ENCODE data around the gene JARID2. TPM values are rescaled to one million over a fixed set of nuclear protein-coding genes. Genes with fewer than 3 reads are reported as not detected.
A peak's percentile ranks its signal among the peaks of the same experiment; 100 is the strongest.

Gene JARID2
- total and polyA plus RNA-seq, 2 of the 13 experiments (the other 11 are each of a cell fraction or from before 2014, with no cell fraction given) = 7.5 to 10.3 TPM

- TF ChIP-seq KIAA2018 (CRISPR knock-in tag; IDR thresholded peaks at IDR 0.05; ENCODE audit: borderline replicate concordance) (no peak), ZFP82 (CRISPR knock-in tag; IDR thresholded peaks at IDR 0.05; ENCODE audit: borderline replicate concordance) (no peak), NFYC (CRISPR knock-in tag; IDR thresholded peaks at IDR 0.05) (no peak), ZNF468 (CRISPR knock-in tag; IDR thresholded peaks at IDR 0.05) (no peak), ZNF577 (CRISPR knock-in tag; IDR thresholded peaks at IDR 0.05; ENCODE audit: borderline replicate concordance, low read depth) (no peak), GRHL1 (CRISPR knock-in tag; conservative IDR thresholded peaks at IDR 0.05) (no peak), ZNF800 (CRISPR knock-in tag; IDR thresholded peaks at IDR 0.05) (no peak), ZNF383 (CRISPR knock-in tag; IDR thresholded peaks at IDR 0.05; ENCODE audit: borderline replicate concordance) (no peak), ZNF232 (CRISPR knock-in tag; IDR thresholded peaks at IDR 0.05; ENCODE audit: borderline replicate concordance) (no peak), MED1 (CRISPR knock-in tag; IDR thresholded peaks at IDR 0.05) (peak; percentile 14; the same call in 1 of the 2 replicates), SALL2 (CRISPR knock-in tag; IDR thresholded peaks at IDR 0.05) (no peak), SUZ12 (IDR thresholded peaks at IDR 0.05; ENCODE audit: low read depth, low read length) (no peak), MLXIP (CRISPR knock-in tag; IDR thresholded peaks at IDR 0.05; ENCODE audit: borderline replicate concordance) (no peak), FOSL2 (CRISPR knock-in tag; IDR thresholded peaks at IDR 0.05) (peak; percentile 37), NR2F6 (IDR thresholded peaks at IDR 0.05) (no peak), NR2F6 (CRISPR knock-in tag; IDR thresholded peaks at IDR 0.05) (no peak)
Measured at GRCh38 chr6:15284743-15285142, 38.9 kb downstream of the JARID2 start (continued).

All from HepG2 (cell line).